ENCODE results near the gene GLYR1.
A peak's percentile ranks its signal among the peaks of the same experiment; 100 is the strongest.

The GLYR1 gene

GRCh38 chr16:4801962-4802658 lies 45.0 kb downstream of the GLYR1 start, which contains the start of gene ROGDI:
Gene ROGDI, minus strand, starts transcription at chr16:4802633. Its CDS starts 62 bp downstream, at chr16:4802571.
- H3K4me1 ChIP-seq (ENCODE audit: control insufficient read depth, insufficient read depth, low read length), result peaks cover 16% of the 10 kb centered on the region
- H3K27me3 ChIP-seq (replicated peaks; ENCODE audit: control insufficient read depth, insufficient read depth, low read length), result no peaks in the 10 kb centered on the region
- peak within 1 kb of the TSS; percentile 84 for H3K4me3 ChIP-seq (ENCODE audit: low read length)
- no peaks in the 10 kb centered on the region for H3K9me3 ChIP-seq (ENCODE audit: control insufficient read depth, low read length)
- peaks cover 24% of the 10 kb centered on the region for H3K36me3 ChIP-seq (ENCODE audit: control insufficient read depth, insufficient read depth, low read length, severe bottlenecking)
- peak; percentile 69 for DNase-seq (ENCODE audit: low read depth)
- peak within 1 kb of the TSS; percentile 86 for H3K9ac ChIP-seq (ENCODE audit: low read length)

- no peaks in the 10 kb centered on the region for H3K27me3 ChIP-seq (replicated peaks; ENCODE audit: control insufficient read depth, insufficient read depth, low read length)
- H3K4me3 ChIP-seq (ENCODE audit: low read length), result peak overlapping the region; percentile 84
- peaks cover 16% of the 10 kb centered on the region for H3K4me1 ChIP-seq (ENCODE audit: control insufficient read depth, insufficient read depth, low read length)
- DNase-seq (ENCODE audit: low read depth), result no peak
- no peaks in the 10 kb centered on the region for H3K9me3 ChIP-seq (ENCODE audit: control insufficient read depth, low read length)
- H3K9ac ChIP-seq (ENCODE audit: low read length), result peak overlapping the region; percentile 86
- peaks cover 21% of the 10 kb centered on the region for H3K36me3 ChIP-seq (ENCODE audit: control insufficient read depth, insufficient read depth, low read length, severe bottlenecking)
Measured at GRCh38 chr16:4801051-4801961, 45.8 kb downstream of the GLYR1 start.

- H3K4me3 ChIP-seq (ENCODE audit: low read length), result no peak overlapping the region
Measured at GRCh38 chr16:4800290-4801041, 46.6 kb downstream of the GLYR1 start.

GRCh38 chr16:4799171-4799855 lies 47.8 kb downstream of the GLYR1 start:
- Histone ChIP-seq H3K9me3 (ENCODE audit: control insufficient read depth, low read length) (no peaks in the 10 kb centered on the region), H3K36me3 (ENCODE audit: control insufficient read depth, insufficient read depth, low read length, severe bottlenecking) (peaks cover 2% of the 10 kb centered on the region), H3K27me3 (replicated peaks; ENCODE audit: control insufficient read depth, insufficient read depth, low read length) (no peaks in the 10 kb centered on the region), H3K4me3 (ENCODE audit: low read length) (no peak overlapping the region), H3K9ac (ENCODE audit: low read length) (no peak overlapping the region), H3K4me1 (ENCODE audit: control insufficient read depth, insufficient read depth, low read length) (peaks cover 16% of the 10 kb centered on the region)
- DNase-seq (ENCODE audit: low read depth), result no peak

More at GRCh38 chr16:4800290-4801041, 46.6 kb downstream of the GLYR1 start:
- Histone ChIP-seq H3K9ac (ENCODE audit: low read length) (no peak overlapping the region), H3K9me3 (ENCODE audit: control insufficient read depth, low read length) (no peaks in the 10 kb centered on the region), H3K27me3 (replicated peaks; ENCODE audit: control insufficient read depth, insufficient read depth, low read length) (no peaks in the 10 kb centered on the region), H3K36me3 (ENCODE audit: control insufficient read depth, insufficient read depth, low read length, severe bottlenecking) (peaks cover 13% of the 10 kb centered on the region), H3K4me1 (ENCODE audit: control insufficient read depth, insufficient read depth, low read length) (peaks cover 16% of the 10 kb centered on the region)
- DNase-seq (ENCODE audit: low read depth), result no peak

- H3K27me3 ChIP-seq (replicated peaks; ENCODE audit: control insufficient read depth, insufficient read depth, low read length), result no peaks in the 10 kb centered on the region
- H3K4me3 ChIP-seq (ENCODE audit: low read length), result no peak overlapping the region
- H3K36me3 ChIP-seq (ENCODE audit: control insufficient read depth, insufficient read depth, low read length, severe bottlenecking), result no peaks in the 10 kb centered on the region
- H3K9ac ChIP-seq (ENCODE audit: low read length), result no peak overlapping the region
- H3K4me1 ChIP-seq (ENCODE audit: control insufficient read depth, insufficient read depth, low read length), result peaks cover 10% of the 10 kb centered on the region
- H3K9me3 ChIP-seq (ENCODE audit: control insufficient read depth, low read length), result no peaks in the 10 kb centered on the region
- DNase-seq (ENCODE audit: low read depth), result no peak
Measured at GRCh38 chr16:4798456-4798855, 48.6 kb downstream of the GLYR1 start.

- H3K4me3 ChIP-seq (ENCODE audit: low read length), result no peak overlapping the region
- H3K9me3 ChIP-seq (ENCODE audit: control insufficient read depth, low read length), result no peaks in the 10 kb centered on the region
- no peak overlapping the region for H3K9ac ChIP-seq (ENCODE audit: low read length)
- no peak for DNase-seq (ENCODE audit: low read depth)
- H3K36me3 ChIP-seq (ENCODE audit: control insufficient read depth, insufficient read depth, low read length, severe bottlenecking), result no peaks in the 10 kb centered on the region
- H3K27me3 ChIP-seq (replicated peaks; ENCODE audit: control insufficient read depth, insufficient read depth, low read length), result no peaks in the 10 kb centered on the region
- peaks cover 6% of the 10 kb centered on the region for H3K4me1 ChIP-seq (ENCODE audit: control insufficient read depth, insufficient read depth, low read length)
Measured at GRCh38 chr16:4797805-4798252, 49.3 kb downstream of the GLYR1 start.

- DNase-seq (ENCODE audit: low read depth), result no peak
- H3K4me1 ChIP-seq (ENCODE audit: control insufficient read depth, insufficient read depth, low read length), result peaks cover 6% of the 10 kb centered on the region
- H3K27me3 ChIP-seq (replicated peaks; ENCODE audit: control insufficient read depth, insufficient read depth, low read length), result no peaks in the 10 kb centered on the region
- H3K4me3 ChIP-seq (ENCODE audit: low read length), result no peak overlapping the region
- no peak overlapping the region for H3K9ac ChIP-seq (ENCODE audit: low read length)
- no peaks in the 10 kb centered on the region for H3K9me3 ChIP-seq (ENCODE audit: control insufficient read depth, low read length)
- no peaks in the 10 kb centered on the region for H3K36me3 ChIP-seq (ENCODE audit: control insufficient read depth, insufficient read depth, low read length, severe bottlenecking)
Measured at GRCh38 chr16:4796982-4797804, 49.9 kb downstream of the GLYR1 start.

GRCh38 chr16:4795828-4796572 lies 51.1 kb downstream of the GLYR1 start:
- no peaks in the 10 kb centered on the region for H3K4me1 ChIP-seq (ENCODE audit: control insufficient read depth, insufficient read depth, low read length)
- no peak overlapping the region for H3K4me3 ChIP-seq (ENCODE audit: low read length)
- H3K27me3 ChIP-seq (replicated peaks; ENCODE audit: control insufficient read depth, insufficient read depth, low read length), result peaks cover 4% of the 10 kb centered on the region
- H3K9me3 ChIP-seq (ENCODE audit: control insufficient read depth, low read length), result no peaks in the 10 kb centered on the region
- no peak overlapping the region for H3K9ac ChIP-seq (ENCODE audit: low read length)
- no peak for DNase-seq (ENCODE audit: low read depth)
- H3K36me3 ChIP-seq (ENCODE audit: control insufficient read depth, insufficient read depth, low read length, severe bottlenecking), result no peaks in the 10 kb centered on the region

GRCh38 chr16:4795181-4795827 lies 51.8 kb downstream of the GLYR1 start, which contains the start of gene SMIM22:
Gene SMIM22, plus strand, starts transcription at chr16:4795369. Its CDS starts 366 bp downstream, at chr16:4795735.
- Histone ChIP-seq H3K36me3 (ENCODE audit: control insufficient read depth, insufficient read depth, low read length, severe bottlenecking) (no peaks in the 10 kb centered on the region), H3K9ac (ENCODE audit: low read length) (no peak within 1 kb of the TSS), H3K4me3 (ENCODE audit: low read length) (no peak within 1 kb of the TSS), H3K4me1 (ENCODE audit: control insufficient read depth, insufficient read depth, low read length) (no peaks in the 10 kb centered on the region), H3K9me3 (ENCODE audit: control insufficient read depth, low read length) (no peaks in the 10 kb centered on the region), H3K27me3 (replicated peaks; ENCODE audit: control insufficient read depth, insufficient read depth, low read length) (peaks cover 9% of the 10 kb centered on the region)
- no peak for DNase-seq (ENCODE audit: low read depth)

Measured in adipocyte (in vitro differentiated cells).